Breast epithelium (tissue), 3 donors: Measurements from ENCODE around the gene NDFIP2.

Source experiments
- POLR2AphosphoS5 ChIP-seq, 3 donors: sonication (generic); formaldehyde crosslinking; IDR thresholded peaks; one replicate each; pipeline ENCODE4 v1.6.1; 2017; ENCODE audit warnings: antibody characterized with exemption in 3 of 3
- TF ChIP-seq, protein P1 (sequence below), 3 donors: fragments of 450-650 bp; IDR thresholded peaks; one replicate each; pipeline ENCODE4 v1.5.1; 2016 to 2017; ENCODE audit warnings: antibody characterized with exemption in 3 of 3, mild to moderate bottlenecking in 3 of 3, moderate library complexity in 3 of 3

DNA sequence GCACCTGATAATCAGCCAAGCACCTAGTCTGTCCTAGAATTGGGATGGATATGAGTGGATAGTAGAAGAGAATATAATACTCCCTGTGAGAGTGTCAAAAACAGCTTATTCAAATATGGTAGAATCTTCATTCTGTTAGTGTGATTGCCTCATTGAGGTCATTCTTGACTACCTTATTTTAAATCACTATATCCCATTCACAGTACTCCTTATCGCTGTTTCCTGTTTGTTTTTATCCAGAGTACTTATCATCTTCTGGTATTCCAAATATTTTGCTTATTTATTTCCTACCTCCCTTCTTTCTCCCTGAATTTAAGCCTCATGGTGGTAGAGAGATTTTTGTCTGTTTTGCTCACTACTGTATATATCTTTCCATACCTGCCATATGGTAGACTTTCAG lies 9.9 kb downstream of the NDFIP2 start:
- TF ChIP-seq, protein P1, sequence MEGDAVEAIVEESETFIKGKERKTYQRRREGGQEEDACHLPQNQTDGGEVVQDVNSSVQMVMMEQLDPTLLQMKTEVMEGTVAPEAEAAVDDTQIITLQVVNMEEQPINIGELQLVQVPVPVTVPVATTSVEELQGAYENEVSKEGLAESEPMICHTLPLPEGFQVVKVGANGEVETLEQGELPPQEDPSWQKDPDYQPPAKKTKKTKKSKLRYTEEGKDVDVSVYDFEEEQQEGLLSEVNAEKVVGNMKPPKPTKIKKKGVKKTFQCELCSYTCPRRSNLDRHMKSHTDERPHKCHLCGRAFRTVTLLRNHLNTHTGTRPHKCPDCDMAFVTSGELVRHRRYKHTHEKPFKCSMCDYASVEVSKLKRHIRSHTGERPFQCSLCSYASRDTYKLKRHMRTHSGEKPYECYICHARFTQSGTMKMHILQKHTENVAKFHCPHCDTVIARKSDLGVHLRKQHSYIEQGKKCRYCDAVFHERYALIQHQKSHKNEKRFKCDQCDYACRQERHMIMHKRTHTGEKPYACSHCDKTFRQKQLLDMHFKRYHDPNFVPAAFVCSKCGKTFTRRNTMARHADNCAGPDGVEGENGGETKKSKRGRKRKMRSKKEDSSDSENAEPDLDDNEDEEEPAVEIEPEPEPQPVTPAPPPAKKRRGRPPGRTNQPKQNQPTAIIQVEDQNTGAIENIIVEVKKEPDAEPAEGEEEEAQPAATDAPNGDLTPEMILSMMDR (IDR thresholded peaks at IDR 0.05) = no peak
- TF ChIP-seq POLR2AphosphoS5 (IDR thresholded peaks at IDR 0.05) = no peak
